Osteocyte (in vitro differentiated cells): Measurements from ENCODE around the gene CASKIN2. TPM values are rescaled to one million over a fixed set of nuclear protein-coding genes. Genes with fewer than 3 reads are reported as not detected.
A peak's percentile ranks its signal among the peaks of the same experiment; 100 is the strongest.

Experiments used
- DNase-seq: peaks from one replicate; pipeline ENCODE4 v3.0.0; 2021; ENCODE audit warnings: mixed read lengths; ENCODE audit not compliant: unreplicated experiment; ENCODE audit errors: extremely low spot score
- H3K27ac Mint-ChIP-seq: one replicate; pipeline ENCODE4 v1.8.0; 2021; ENCODE audit warnings: mild to moderate bottlenecking, mixed read lengths; ENCODE audit not compliant: unreplicated experiment
- H3K27me3 Mint-ChIP-seq: one replicate; pipeline ENCODE4 v1.8.0; 2021; ENCODE audit warnings: mixed read lengths; ENCODE audit not compliant: unreplicated experiment
- H3K36me3 Mint-ChIP-seq: one replicate; pipeline ENCODE4 v1.8.0; 2021; ENCODE audit warnings: mixed read lengths; ENCODE audit not compliant: unreplicated experiment
- H3K4me1 Mint-ChIP-seq: one replicate; pipeline ENCODE4 v1.8.0; 2021; ENCODE audit warnings: mixed read lengths; ENCODE audit not compliant: unreplicated experiment
- H3K4me3 Mint-ChIP-seq: one replicate; pipeline ENCODE4 v1.8.0; 2021; ENCODE audit warnings: mild to moderate bottlenecking, moderate library complexity, mixed read lengths; ENCODE audit not compliant: unreplicated experiment
- H3K9me3 Mint-ChIP-seq: one replicate; pipeline ENCODE4 v1.8.0; 2021; ENCODE audit warnings: mixed read lengths; ENCODE audit not compliant: unreplicated experiment
- total RNA-seq: library from RNA; stranded (reverse); gene quantifications from 2 replicates; pipeline ENCODE4 v1.2.1, GENCODE V29; 2021
- TF ChIP-seq, protein P1 (sequence below): fragments of 200-600 bp; sonication (generic); IDR thresholded peaks from 2 replicates; pipeline ENCODE4 v1.5.0; 2021; ENCODE audit warnings: antibody characterized with exemption, mild to moderate bottlenecking, moderate library complexity

The CASKIN2 gene
- total RNA-seq, 1 donor from 2014 or later = 28.1 TPM

- Mint-ChIP-seq H3K27me3 (peaks cover 5% of the 10 kb centered on the region), H3K27ac (no peak overlapping the region), H3K9me3 (no peaks in the 10 kb centered on the region), H3K4me1 (peaks cover 5% of the 10 kb centered on the region), H3K36me3 (no peaks in the 10 kb centered on the region), H3K4me3 (no peak overlapping the region)
- no peak for DNase-seq
- TF ChIP-seq, protein P1, sequence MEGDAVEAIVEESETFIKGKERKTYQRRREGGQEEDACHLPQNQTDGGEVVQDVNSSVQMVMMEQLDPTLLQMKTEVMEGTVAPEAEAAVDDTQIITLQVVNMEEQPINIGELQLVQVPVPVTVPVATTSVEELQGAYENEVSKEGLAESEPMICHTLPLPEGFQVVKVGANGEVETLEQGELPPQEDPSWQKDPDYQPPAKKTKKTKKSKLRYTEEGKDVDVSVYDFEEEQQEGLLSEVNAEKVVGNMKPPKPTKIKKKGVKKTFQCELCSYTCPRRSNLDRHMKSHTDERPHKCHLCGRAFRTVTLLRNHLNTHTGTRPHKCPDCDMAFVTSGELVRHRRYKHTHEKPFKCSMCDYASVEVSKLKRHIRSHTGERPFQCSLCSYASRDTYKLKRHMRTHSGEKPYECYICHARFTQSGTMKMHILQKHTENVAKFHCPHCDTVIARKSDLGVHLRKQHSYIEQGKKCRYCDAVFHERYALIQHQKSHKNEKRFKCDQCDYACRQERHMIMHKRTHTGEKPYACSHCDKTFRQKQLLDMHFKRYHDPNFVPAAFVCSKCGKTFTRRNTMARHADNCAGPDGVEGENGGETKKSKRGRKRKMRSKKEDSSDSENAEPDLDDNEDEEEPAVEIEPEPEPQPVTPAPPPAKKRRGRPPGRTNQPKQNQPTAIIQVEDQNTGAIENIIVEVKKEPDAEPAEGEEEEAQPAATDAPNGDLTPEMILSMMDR = no peak
Measured at GRCh38 chr17:75530837-75531720, 15.7 kb upstream of the CASKIN2 start.

DNA sequence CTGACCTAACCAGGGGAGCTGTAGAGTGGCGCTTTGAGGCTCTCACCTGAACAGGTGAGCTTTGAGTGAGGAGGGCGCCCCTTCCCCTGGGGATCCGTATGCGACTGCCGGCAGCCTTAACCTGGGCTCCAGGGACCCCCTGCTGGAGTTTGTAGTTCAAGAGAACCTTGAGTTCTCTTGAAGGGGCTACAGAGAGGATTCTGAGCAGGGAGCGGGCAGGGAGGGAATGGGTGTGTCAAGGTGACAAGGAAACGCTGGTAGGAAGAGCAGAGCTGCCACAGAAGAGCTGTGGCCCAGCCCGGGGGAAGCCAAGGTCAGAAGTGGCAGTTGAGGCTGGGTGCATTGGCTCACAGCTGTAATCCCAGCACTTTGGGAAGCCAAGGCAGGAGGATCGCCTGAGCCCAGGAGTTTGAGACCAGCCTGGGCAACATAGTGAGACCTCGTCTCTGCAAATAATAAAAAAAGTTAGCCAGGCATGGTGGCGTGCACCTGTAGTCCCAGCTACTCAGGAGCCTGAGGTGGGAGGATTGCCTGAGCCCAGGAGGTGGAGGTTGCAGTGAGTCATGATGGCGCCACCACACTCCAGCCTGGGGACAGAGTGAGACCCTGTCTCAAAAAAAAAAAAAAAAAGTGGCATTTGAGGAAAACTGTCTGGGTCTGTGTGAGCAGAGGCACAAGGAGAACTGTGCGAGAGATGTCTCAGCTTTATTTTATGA, 11.4 kb upstream of the CASKIN2 start:
- Mint-ChIP-seq H3K9me3 (no peaks in the 10 kb centered on the region), H3K27ac (no peak overlapping the region), H3K36me3 (no peaks in the 10 kb centered on the region), H3K27me3 (peaks cover 5% of the 10 kb centered on the region), H3K4me3 (peak overlapping the region; percentile 49), H3K4me1 (peaks cover 5% of the 10 kb centered on the region)
- DNase-seq = no peak
- TF ChIP-seq, protein P1 = no peak

- no peaks in the 10 kb centered on the region for H3K9me3 Mint-ChIP-seq
- H3K4me3 Mint-ChIP-seq = peak overlapping the region; percentile 49
Measured at GRCh38 chr17:75525806-75526554, 10.6 kb upstream of the CASKIN2 start.

DNA sequence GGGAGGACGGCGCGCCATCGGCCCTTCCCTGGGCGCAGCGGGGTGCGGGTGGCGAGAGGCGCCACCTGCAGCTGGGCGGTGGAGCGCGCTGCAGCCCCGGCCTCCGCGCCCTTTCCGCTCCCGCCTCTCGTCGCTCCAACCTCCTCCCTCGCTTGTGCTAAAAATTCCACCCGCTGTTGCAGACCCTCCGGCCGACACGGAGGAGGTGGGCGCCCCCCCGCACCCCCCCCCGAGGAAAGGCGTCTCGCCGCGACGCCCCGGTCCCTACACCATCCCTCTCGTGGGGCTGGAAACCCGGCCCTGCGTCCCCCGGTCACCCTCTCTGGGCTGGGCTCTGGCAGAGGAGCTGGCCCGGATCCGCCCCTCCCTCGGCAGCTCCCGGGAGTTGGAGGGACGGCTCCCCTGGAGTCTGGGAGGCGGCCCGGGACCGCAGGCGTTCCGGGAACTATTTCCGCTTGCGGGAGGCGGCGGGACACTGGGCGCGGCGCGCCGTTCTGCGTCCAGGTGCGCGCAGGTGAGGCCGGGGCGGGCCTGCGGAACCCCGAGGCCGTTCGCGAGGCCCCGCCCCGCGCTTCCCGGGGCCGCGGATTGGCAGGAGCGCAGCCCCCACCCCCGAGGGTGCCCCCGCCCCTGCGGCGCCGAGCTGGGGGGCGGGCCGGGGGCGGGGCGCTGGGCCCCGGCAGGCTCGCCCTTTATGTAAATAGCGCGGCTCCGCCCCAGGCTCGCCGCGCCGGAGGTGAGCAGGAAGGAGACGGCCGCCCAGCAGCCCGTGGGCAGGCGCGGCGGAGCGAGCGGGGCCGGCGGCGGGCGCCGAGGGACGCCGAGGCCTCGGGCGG, 9.9 kb upstream of the CASKIN2 start, which contains the start of gene LLGL2:
Gene LLGL2, plus strand, starts transcription at position 728 of the 836 bp plus-strand sequence. CDS start 17,730 bp downstream, outside the sequence.
- Mint-ChIP-seq H3K4me3 (peak within 1 kb of the TSS; percentile 55), H3K9me3 (no peaks in the 10 kb centered on the region)
- no peak for DNase-seq

More at GRCh38 chr17:75525806-75526554, 10.6 kb upstream of the CASKIN2 start:
- Mint-ChIP-seq H3K27me3 (peaks cover 5% of the 10 kb centered on the region), H3K4me1 (peaks cover 5% of the 10 kb centered on the region), H3K27ac (no peak overlapping the region), H3K36me3 (no peaks in the 10 kb centered on the region)
- TF ChIP-seq, protein P1 = no peak
- DNase-seq = no peak

More for the DNA sequence above, 9.9 kb upstream of the CASKIN2 start, which contains the start of gene LLGL2:
- H3K27me3 Mint-ChIP-seq = peaks cover 5% of the 10 kb centered on the region
- H3K4me1 Mint-ChIP-seq = peaks cover 5% of the 10 kb centered on the region
- TF ChIP-seq, protein P1 = peak; percentile 50
- H3K36me3 Mint-ChIP-seq = no peaks in the 10 kb centered on the region
- H3K27ac Mint-ChIP-seq = no peak within 1 kb of the TSS
